Stomach (tissue), 9 donors: ENCODE data around the gene KEL. TPM values are rescaled to one million over a fixed set of nuclear protein-coding genes. Genes with fewer than 3 reads are reported as not detected.
A peak's percentile ranks its signal among the peaks of the same experiment; 100 is the strongest.

Experiments
- DNase-seq, 2 donors: peaks; one replicate each; pipeline versions ENCODE4 v3.0.0 to v3.0.0-alpha.2; 2013 to 2019
- H3K27ac ChIP-seq, 5 donors: fragments of 200-600 bp in 4 of 5; sonication (generic) in 4 of 5; one replicate each; pipeline ENCODE4 v1.5.1; 2013 to 2019; ENCODE audit warnings: mild to moderate bottlenecking in 1 of 5, moderate library complexity in 1 of 5
- H3K27me3 ChIP-seq, 3 donors: fragments of 200-600 bp; sonication (generic); one replicate each; pipeline ENCODE4 v1.5.1; 2017 to 2019; ENCODE audit warnings: mixed run types in 1 of 3
- H3K36me3 ChIP-seq, 4 donors: fragments of 200-600 bp; sonication (generic); 1 replicate in 3 of 4; 2 replicates in 1 of 4; pipeline ENCODE4 v1.5.1; 2016 to 2019
- H3K4me1 ChIP-seq, 4 donors: fragments of 200-600 bp; sonication (generic); one replicate each; pipeline ENCODE4 v1.5.1; 2016 to 2019
- H3K4me3 ChIP-seq, 4 donors: fragments of 200-600 bp; sonication (generic) in 3 of 4; one replicate each; pipeline ENCODE4 v1.5.1; 2016 to 2019; ENCODE audit warnings: mild to moderate bottlenecking in 1 of 4
- H3K9me3 ChIP-seq, 4 donors: fragments of 200-600 bp; sonication (generic); one replicate each; pipeline ENCODE4 v1.5.1; 2016 to 2019
- EP300 ChIP-seq: sonication (generic); formaldehyde crosslinking; IDR thresholded peaks from one replicate; pipeline ENCODE4 v1.6.1; 2017; ENCODE audit warnings: antibody characterized with exemption
- POLR2A ChIP-seq, 4 donors: fragments of 450-650 bp; IDR thresholded peaks; one replicate each; pipeline ENCODE4 v1.6.1; 2016; ENCODE audit warnings: antibody characterized with exemption in 4 of 4, control low read depth in 2 of 4, mild to moderate bottlenecking in 1 of 4, moderate library complexity in 1 of 4
- POLR2AphosphoS5 ChIP-seq, 3 donors: sonication (generic); formaldehyde crosslinking; IDR thresholded peaks; one replicate each; pipeline ENCODE4 v1.6.1; 2016; ENCODE audit warnings: antibody characterized with exemption in 3 of 3
- WGBS, 5 donors: extraction: QIAGEN DNeasy Blood & Tissue Kit in 3 of 5; methylation state at CpG; one replicate each; pipeline versions ENCODE4 v1.1.5 to v1.1.7; 2013 to 2018; 5-methylcytosine and 5-hydroxymethylcytosine counted together
- intact Hi-C: fragments of 100-400 bp; cut with DNase I; formaldehyde crosslinking; loops from one replicate; pipeline ENCODE4 v1.15.1; 2023; ENCODE audit warnings: low total_unique reads
- polyA plus RNA-seq, 3 donors: library from polyadenylated mRNA; stranded (reverse); fragments of 200-250 nt; gene quantifications; one replicate each; pipeline ENCODE4 v1.2.3, GENCODE V29; 2013
- total RNA-seq, 5 donors: library from RNA; depleted of rRNA; stranded (reverse); fragments of >200 nt; gene quantifications; one replicate each; pipeline versions ENCODE4 v1.1.0 to v1.2.3, GENCODE V29; 2014 to 2016
- TF ChIP-seq, protein P1 (sequence below), 7 experiments: fragments of 450-650 bp in 4 of 7; fragments of 200-600 bp in 3 of 7; sonication (generic) in 3 of 7; IDR thresholded peaks; one replicate each; pipeline ENCODE4 v1.5.1; 2016 to 2019; ENCODE audit warnings: antibody characterized with exemption in 7 of 7, control low read depth in 2 of 7, mild to moderate bottlenecking in 1 of 7
- donor health status: healthy with polysubstance abuse.
- donor health status: Bipolar disorder and iron deficiency.
- donor health status: healthy.

The KEL gene
- total and polyA plus RNA-seq, 8 donors, result 0.85 to 1.5 TPM; not detected in 6

DNA sequence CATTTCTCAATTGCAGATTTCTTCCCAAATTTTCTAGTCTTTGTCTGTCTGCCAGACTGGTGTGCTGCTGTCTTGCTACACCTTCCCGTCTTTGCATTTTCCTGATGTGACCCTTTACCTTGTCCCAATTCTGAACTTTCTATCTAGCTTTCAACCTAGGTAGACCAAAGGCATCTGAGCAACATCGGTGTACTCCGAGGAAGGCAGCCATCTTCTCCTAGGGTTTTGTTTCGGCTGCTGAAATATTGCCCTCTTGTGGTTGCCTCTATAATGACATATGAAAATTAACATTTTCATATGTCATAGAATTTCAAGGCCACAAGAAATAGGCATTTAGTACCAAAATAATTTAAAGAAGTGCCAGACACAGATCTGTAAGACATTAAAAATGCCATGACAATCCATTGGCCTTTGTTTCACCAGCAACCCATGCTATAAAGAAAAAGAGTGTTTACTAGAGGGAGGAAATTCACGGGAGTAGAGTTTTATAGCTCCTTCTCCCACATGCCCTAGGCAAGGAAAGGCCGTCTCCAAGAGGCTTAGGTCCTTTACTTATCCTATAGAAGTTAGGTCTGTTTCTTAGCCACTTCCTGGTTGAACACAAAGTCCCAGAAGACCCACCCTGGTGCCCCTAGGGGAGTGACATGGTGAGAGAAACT lies 41.4 kb upstream of the KEL start:
- no peaks in the 10 kb centered on the region for H3K9me3 ChIP-seq
- no peak for TF ChIP-seq EP300
- TF ChIP-seq, protein P1, sequence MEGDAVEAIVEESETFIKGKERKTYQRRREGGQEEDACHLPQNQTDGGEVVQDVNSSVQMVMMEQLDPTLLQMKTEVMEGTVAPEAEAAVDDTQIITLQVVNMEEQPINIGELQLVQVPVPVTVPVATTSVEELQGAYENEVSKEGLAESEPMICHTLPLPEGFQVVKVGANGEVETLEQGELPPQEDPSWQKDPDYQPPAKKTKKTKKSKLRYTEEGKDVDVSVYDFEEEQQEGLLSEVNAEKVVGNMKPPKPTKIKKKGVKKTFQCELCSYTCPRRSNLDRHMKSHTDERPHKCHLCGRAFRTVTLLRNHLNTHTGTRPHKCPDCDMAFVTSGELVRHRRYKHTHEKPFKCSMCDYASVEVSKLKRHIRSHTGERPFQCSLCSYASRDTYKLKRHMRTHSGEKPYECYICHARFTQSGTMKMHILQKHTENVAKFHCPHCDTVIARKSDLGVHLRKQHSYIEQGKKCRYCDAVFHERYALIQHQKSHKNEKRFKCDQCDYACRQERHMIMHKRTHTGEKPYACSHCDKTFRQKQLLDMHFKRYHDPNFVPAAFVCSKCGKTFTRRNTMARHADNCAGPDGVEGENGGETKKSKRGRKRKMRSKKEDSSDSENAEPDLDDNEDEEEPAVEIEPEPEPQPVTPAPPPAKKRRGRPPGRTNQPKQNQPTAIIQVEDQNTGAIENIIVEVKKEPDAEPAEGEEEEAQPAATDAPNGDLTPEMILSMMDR (IDR thresholded peaks at IDR 0.05), result peak in 5 of 7 experiments; percentile 39 to 75 (median 72)
- no peaks in the 10 kb centered on the region for H3K36me3 ChIP-seq
- H3K27me3 ChIP-seq, result peaks cover 0 to 12% (median 0%) of the 10 kb centered on the region in 3 donors
- H3K4me3 ChIP-seq, result peak overlapping the region in 3 of 4 donors; percentile 26 to 40 (median 29)
- DNase-seq, result peak in 1 of 2 donors; percentile 75
- no peak overlapping the region for H3K27ac ChIP-seq
- intact Hi-C loops, result no loop called here
- peaks cover 0 to 12% (median 10%) of the 10 kb centered on the region in 4 donors for H3K4me1 ChIP-seq
- 24 to 37% (median 31%) methylated on average over 6 of the region's 6 CpGs for WGBS, 5 donors

DNA sequence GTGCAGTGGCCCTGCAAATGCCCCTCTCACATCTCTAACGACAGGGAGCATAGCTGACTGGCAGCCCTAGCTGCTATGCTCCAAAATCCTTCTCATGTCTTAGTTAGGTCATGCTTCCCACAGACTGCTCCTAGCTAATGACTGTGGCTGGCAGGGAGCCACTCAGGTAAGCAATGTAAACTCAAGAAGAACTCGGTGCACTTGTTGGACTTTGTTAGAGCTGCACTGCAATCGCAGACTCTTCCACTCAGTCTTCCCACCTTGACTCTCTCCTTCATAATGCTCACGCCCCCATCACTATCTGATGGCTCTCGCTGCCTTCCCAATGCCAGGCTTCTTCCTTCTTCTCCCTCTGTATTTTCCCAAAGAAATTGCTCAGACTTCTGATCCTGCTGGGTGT lies 40.7 kb upstream of the KEL start:
- Histone ChIP-seq H3K4me1 (peaks cover 0 to 12% (median 8%) of the 10 kb centered on the region in 4 donors), H3K36me3 (no peaks in the 10 kb centered on the region), H3K4me3 (peak overlapping the region in 3 of 4 donors; percentile 26 to 40 (median 29)), H3K9me3 (no peaks in the 10 kb centered on the region), H3K27ac (no peak overlapping the region), H3K27me3 (peaks cover 0 to 12% (median 0%) of the 10 kb centered on the region in 3 donors)
- intact Hi-C loops, result no loop called here
- TF ChIP-seq POLR2AphosphoS5 (IDR thresholded peaks at IDR 0.05), result no peak
- TF ChIP-seq EP300, result no peak
- TF ChIP-seq, protein P1 (IDR thresholded peaks at IDR 0.05), result no peak
- no peak for TF ChIP-seq POLR2A (IDR thresholded peaks at IDR 0.05)
- peak; percentile 55 to 81 for DNase-seq
- WGBS, 5 donors, result 35 to 60% (median 50%) methylated on average over 5 of the region's 5 CpGs

GRCh38 chr7:143002106-143002505 lies 39.9 kb upstream of the KEL start:
- no peaks in the 10 kb centered on the region for H3K9me3 ChIP-seq
- peaks cover 0 to 6% (median 0%) of the 10 kb centered on the region in 3 donors for H3K27me3 ChIP-seq
- peaks cover 0 to 12% (median 8%) of the 10 kb centered on the region in 4 donors for H3K4me1 ChIP-seq
- TF ChIP-seq POLR2AphosphoS5 (IDR thresholded peaks at IDR 0.05), result no peak
- no peak for TF ChIP-seq POLR2A (IDR thresholded peaks at IDR 0.05)
- TF ChIP-seq, protein P1 (IDR thresholded peaks at IDR 0.05), result no peak
- TF ChIP-seq EP300, result no peak
- intact Hi-C loops, result no loop called here
- WGBS, 5 donors, result 35 to 44% (median 39%) methylated on average over 3 of the region's 3 CpGs
- H3K36me3 ChIP-seq, result no peaks in the 10 kb centered on the region
- no peak overlapping the region for H3K27ac ChIP-seq
- no peak overlapping the region for H3K4me3 ChIP-seq
- peak in 1 of 2 donors; percentile 41 for DNase-seq

DNA sequence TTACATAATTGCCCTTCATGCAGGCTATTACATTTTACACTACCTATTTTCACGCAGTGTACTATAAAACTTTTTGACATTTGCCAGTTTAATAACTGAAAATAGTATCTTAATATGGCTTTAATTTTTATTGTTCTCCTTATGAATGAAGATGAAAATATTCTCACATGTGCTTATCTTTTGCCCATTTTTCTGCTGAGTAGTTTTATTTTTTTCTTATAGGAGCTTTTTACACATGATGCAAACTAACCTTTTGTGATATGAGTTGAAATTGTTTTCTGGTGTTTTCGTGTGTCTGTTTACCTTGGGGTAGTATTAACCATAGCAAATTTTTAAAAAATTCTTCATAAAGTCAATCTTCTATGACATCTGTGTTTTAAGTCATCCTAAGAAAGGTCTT lies 38.5 kb upstream of the KEL start:
- WGBS, 5 donors, result 85 to 90% (median 86%) methylated on average over 2 of the region's 2 CpGs

More for the DNA sequence above, 38.5 kb upstream of the KEL start:
- H3K27ac ChIP-seq, result no peak overlapping the region
- no peaks in the 10 kb centered on the region for H3K36me3 ChIP-seq
- no peaks in the 10 kb centered on the region for H3K9me3 ChIP-seq
- H3K27me3 ChIP-seq, result peaks cover 0 to 6% (median 0%) of the 10 kb centered on the region in 3 donors
- DNase-seq, result no peak
- H3K4me3 ChIP-seq, result no peak overlapping the region
- peaks cover 0 to 12% (median 8%) of the 10 kb centered on the region in 4 donors for H3K4me1 ChIP-seq
- intact Hi-C loops, result no loop called here
- TF ChIP-seq, protein P1 (IDR thresholded peaks at IDR 0.05), result no peak
- TF ChIP-seq POLR2AphosphoS5 (IDR thresholded peaks at IDR 0.05) (no peak), EP300 (no peak), POLR2A (IDR thresholded peaks at IDR 0.05) (no peak)
